Measurements from ENCODE around the gene CMTM6.

DNA sequence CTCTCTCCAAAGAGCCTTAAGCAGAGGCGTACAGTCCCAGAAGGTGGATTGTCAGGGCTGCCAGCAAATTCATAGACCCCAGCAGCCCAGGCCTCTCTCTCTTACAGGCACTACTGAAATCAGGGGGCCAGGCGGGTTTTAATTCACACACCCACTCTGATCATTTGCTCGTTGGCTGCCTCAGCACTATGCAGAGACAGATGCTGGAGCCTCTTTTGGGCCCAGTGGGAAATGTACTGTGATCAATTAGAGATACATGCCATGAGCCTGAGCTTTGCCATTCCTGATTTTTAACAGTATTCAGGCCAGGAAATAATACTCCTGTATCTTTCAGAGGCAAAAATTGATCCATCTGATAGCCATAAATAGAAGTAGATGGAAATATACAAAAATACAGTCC is 53.0 kb downstream of the CMTM6 start:
- TF ChIP-seq, protein P1, sequence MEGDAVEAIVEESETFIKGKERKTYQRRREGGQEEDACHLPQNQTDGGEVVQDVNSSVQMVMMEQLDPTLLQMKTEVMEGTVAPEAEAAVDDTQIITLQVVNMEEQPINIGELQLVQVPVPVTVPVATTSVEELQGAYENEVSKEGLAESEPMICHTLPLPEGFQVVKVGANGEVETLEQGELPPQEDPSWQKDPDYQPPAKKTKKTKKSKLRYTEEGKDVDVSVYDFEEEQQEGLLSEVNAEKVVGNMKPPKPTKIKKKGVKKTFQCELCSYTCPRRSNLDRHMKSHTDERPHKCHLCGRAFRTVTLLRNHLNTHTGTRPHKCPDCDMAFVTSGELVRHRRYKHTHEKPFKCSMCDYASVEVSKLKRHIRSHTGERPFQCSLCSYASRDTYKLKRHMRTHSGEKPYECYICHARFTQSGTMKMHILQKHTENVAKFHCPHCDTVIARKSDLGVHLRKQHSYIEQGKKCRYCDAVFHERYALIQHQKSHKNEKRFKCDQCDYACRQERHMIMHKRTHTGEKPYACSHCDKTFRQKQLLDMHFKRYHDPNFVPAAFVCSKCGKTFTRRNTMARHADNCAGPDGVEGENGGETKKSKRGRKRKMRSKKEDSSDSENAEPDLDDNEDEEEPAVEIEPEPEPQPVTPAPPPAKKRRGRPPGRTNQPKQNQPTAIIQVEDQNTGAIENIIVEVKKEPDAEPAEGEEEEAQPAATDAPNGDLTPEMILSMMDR (IDR thresholded peaks at IDR 0.05), result no peak
- TF ChIP-seq EZH2phosphoT487 (IDR thresholded peaks at IDR 0.05), result no peak
